Stimulated activated CD4-positive, alpha-beta T cell treated with anti-CD3 and anti-CD28 coated beads, TNF-alpha, amount 100 ng/mL, for 48 hours (primary cell): ENCODE results near the gene DGCR2.
"Not testable (repeated sequence)": the region's sequence is repeated elsewhere in the genome, so short reads cannot be mapped to it uniquely, and the experiment has no call there.

Source experiments
- DNase-seq, 3 donors: peaks; one replicate each; pipeline ENCODE4 v3.0.0-alpha.2; 2020; ENCODE audit warnings: low read depth in 3 of 3

The DGCR2 gene

DNA sequence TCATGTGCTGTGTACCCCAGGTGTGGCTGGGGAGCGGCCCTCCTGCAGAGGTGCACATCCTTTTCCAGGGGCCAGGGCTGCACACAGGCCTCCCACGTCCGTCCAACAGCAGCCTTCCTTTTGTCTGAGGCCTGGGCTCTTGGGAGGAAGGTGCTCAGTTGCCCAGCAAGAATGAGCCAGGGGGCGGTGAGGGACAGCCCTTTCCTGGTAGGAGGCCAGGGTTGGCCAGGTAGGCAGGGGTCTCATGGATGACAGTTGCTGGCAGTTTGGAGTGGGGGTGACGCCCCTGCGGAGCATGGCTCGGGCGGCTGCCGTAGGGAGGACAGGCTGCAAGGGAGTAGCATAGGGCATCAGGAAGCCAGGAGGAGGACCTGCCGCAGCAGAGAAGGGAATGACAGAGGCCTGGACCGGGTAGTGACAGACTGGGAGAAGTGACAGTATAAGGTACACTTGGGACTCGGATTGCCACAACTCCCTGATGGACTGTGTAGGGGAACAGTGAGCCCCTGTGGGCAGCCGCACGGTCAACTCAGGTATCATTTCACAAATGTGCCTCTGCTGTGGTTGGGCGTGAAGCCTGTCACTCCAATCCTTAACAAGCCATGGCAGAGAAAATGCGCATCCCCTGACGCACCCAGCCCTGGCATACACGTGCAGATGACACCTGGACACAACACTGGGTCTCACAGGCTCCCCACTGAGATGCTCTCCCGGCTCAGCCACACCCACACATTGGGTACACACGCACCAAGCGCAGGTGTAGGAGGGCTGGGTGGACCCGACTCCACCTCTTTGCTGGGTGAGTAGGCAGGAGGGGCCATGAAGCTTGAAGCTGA lies 79.7 kb downstream of the DGCR2 start:
- DNase-seq, result no peak

DNA sequence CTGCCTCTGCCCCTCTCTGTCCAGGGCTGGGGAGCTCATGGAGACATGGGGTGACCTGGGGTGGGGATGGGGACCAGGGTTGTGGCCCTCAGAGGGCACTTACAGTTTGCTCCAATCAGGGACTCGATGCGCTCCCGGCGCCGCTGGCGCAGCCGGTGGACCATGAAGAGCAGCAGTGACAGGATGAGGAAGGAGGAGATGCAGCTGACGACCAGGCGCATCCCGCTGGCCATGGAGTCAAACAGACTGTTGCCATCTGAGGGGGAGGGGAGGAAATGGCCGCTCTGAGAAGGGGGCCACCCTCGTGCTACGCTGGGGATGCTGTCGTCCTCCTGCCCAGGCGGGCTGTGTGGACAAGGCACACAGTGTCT lies 80.5 kb downstream of the DGCR2 start:
- DNase-seq, result no peak

DNA sequence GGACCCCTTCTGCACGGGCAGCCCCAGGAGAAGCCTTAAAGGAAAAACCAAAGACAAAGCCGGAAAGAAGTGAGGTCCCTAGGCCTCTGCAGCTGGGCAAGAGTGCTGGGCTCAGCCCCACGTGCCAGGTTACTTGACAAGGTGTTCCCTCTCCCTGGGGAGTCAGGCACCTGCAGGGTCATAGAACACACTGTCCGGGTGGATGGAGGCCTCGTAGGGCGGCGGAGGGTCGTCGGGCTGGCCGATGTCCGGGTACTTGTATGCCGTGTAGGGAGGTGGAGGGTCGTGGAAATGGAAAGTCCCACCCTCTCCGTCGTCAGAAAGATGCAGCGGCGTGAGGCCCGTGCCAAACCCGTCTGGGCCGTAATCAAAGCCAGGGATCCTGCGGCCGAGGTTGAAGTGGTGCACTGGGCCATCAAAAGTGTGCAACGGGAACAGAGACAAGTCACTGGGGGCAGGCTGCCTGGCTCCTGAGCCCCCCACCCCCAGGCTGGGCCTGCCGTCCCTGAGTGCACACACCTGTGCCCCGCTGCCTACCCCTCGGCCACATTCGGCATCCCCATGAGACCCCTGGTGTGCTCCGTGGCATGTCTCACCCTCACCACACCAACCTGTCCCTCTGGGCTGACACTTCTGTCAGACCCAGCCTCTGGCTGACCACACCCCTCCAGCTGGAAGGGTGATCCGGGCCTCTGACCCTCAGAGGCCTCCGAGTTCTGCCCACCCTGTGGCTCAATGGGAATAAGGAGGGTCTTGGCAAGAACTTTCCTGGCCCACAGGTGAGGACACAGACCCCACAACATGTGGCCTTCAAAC lies 81.1 kb downstream of the DGCR2 start:
- no peak for DNase-seq

DNA sequence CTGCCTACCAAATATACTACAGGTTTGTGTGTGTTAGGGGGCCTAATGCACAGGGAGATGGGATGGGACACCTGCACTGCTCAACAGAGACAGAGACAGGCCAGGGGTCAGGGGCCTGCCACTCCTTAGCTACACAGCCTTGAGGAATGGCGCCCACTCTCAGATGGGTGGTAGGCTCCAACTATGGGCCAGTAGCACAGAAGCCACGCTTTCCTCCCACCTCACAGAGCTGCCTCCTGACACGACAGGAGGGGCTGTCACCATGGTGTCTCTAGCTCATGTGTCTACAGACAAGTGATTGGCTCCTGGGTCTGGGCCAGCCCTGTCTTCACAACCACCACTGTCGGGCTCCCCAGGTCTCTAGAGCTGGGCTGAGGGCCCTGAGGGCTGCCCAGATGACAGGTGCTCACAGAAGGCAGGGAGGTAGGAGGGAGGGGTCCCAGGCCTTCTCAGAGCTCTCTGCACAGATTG lies 81.8 kb downstream of the DGCR2 start:
- no peak for DNase-seq

DNA sequence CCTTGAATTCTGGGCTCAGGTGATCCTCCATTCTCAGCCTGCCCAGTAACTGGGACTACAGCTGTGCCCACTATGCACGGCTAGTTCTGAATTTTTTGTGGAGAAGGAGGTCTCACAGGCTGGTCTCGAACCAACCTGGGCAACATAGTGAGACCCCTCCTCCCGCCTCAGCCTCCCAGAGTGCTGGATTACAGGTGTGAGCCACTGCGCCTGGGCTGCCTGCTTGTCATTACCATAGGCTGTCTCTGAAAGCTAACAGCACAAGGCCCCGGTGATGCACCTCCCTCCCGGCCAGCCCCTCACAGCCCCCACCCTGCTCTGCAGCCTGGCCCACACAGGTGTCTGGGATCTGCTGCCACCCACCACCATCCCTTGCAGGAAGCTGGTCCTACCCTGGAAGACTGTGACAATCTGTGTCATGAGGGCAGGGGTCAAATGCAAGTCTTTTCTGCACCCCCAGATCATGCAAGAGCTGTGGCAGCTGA lies 82.4 kb downstream of the DGCR2 start:
- no peak for DNase-seq

DNA sequence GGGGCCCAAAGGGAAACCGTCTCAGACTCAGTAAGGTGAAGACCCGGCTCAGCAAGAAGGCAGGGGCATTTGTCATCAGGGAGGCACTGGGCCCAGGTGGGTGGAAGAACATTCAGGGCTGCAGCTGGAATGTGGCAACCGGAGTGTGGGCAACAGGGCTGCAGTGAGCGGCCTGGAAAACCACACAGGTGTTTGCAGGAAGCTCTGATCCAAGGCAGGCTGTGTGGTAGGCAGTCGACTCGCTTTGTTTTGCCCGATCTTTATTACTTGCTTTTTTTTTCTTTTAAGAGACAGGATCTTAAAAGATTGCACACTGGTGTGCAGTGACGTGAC lies 82.8 kb downstream of the DGCR2 start:
- no peak for DNase-seq

DNA sequence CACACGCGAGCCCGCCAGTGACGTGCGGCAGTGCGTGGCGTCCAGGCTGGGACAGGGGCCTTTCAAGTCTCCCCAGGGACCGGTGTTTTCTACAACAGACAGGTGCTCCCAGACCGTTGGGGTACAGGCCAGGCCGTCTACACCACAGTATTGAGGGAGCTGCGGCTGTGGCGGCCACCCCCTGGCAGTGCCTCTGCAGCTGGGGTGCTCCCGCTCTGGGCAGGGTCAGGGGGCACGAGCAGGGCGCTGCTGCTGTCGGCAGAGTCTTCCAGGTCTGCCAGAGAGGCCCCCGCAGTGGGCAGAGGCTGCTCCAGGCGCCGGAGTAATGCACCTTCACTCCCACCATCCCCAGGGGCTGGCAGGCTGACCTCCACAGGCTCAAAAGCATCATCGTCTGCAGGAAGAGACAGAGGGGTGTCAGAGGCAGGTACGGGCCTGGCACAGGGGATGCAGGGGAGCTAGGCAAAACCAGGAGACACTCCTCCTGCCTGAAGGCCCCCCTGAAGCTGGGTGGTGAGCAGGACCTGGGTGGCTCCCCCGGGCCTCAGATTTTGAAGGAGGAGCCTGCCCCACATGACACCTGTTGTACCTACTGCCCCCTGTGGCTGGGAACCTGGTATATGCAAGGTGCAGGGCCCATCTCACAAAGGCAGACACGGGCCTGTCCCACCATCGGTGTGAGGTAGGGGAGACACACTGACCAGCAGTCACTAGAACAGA lies 83.3 kb downstream of the DGCR2 start:
- no peak for DNase-seq

DNA sequence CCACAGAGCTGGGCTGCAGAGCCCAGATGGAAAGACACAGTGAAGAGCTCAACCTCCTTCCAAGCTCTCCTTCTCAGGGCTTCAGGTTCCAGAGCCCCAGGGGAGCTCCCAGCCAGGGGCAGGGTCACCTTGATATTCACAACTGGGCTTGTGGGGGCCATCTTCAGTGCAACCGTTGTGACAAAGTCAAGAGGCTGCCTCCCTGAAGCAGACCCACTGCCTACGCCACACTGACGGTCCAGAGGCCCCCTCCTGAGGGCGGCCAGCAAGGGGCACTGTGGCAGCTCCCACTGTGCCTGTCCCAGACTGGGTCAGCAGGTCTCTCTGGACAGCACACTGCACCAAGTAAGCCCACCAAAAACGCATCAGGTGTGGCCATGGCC lies 84.1 kb downstream of the DGCR2 start:
- DNase-seq, result no peak

DNA sequence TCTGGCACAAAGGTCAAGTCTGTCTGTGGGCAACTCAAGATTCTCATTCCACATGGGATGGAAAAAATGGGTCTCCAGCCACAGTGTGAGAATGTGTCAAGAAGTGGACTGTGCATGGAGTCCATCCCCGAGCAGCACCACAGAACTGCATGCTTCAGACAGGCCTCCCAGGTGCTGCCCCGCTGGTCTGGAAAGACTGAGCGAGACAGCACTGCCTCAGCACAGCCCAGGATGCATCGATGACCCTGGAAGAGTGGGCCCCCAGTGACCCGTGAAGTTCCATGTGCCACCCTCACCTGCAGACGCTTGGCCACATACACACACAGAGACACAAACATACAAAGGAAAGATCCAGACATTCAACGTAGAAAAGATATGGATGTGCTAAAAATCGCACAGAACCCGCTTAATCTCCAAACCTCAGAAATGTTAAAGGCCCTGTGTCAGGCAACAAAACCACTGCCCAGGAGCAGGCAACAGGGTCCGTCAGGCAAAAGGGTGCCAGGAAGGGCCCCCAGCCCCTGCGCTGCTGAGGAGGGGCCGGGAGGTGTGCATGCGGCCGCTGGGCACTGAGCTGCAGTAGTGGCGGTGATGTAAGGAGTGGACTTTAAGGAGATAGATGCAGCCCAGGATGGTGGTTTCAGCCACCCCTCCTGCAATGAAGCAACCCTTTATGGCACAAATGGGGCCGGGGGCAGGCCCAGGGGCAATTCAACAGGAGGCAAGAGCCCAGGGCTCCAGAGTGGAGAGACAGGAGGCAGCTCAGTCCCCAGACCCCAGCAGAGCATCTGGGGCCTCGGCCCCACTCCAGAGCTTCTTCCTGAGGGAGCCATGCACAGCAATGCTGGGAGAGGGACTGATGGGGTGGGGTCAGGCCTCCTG lies 84.7 kb downstream of the DGCR2 start:
- DNase-seq, result no peak

DNA sequence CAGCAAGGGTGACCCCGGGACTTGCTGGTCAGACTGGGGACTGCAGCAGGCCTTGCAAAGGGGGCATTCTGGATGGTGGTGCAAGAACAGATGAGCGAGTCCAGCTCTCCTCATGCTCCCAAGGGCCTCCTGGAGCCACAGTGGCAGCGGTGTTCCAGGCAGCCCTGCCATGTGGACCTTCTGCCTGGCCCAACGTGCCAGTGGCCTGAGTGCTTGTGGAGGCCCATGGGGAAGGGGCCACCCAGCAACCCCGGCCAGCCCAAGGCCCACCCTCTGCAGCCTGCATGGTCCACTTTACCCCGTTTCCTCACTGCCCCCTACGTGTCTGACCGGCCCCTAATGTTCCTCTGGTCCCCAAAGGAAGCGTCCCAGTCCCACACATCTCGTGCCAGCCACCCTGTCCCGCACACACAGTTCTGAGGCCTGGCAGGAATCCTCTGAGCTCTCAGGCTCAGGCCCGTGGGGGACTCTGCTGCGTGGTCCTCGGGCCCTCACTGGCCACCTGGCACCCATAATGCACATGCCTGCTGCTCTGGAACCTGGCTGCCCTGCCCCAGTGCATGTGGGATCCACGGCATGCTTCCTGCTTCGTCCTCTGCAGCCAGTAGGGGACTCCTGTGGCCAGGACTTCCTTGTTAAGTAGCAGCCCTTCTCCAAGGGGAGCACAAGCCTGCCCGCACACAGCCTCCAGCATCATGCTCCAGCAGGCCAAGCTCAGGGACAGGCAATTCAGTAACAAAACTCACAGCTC lies 85.5 kb downstream of the DGCR2 start:
- no peak for DNase-seq

DNA sequence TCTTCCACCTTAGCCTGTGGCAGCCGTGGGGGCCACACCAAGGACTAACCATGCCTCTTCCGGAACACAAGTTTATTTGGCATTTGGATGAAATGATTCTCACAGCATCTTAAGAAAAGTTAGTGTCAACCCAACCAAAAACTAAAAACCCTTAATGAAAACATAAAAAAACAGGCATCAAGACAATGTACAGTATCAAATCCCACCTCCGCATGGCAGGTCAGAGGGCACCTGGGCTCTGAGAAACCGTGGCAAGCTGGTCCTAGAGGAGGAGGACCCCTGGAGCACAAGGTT lies 86.0 kb downstream of the DGCR2 start:
- no peak for DNase-seq

DNA sequence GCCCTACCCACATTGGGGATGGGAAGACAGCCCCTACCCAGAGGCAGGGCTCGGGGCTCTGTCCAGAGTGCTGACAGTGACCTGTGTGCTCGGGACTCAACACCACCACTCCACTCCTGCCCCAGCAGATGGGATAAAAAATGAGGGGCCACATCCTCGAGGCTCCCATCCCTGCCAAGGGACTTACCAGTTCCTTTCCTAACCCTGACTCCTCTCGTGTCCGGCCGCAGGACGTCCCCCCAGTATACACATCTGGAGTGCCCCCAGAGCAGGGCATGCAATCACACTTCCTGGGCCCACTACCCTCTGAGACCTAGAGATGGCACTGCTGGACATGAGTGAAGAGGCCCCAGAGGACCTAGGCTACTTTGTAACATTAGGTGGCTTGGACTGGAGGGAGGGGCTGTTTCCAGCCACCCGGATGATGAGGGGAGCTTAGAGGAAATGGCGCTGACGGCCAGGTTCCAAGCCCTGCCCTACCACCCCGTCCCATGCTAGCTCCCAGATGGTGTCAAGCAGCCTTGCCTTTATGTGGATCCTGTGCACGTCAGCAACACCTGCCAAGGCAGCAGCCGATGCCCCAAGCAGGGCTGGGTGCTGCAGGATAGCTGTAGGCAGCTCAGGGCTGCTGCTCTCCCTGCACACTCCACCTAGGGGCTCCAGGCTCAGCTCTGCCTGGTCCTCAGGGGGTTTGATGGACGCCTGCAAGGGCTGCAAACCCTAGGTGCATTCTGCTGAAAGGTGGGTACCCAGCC lies 86.6 kb downstream of the DGCR2 start:
- no peak for DNase-seq

DNA sequence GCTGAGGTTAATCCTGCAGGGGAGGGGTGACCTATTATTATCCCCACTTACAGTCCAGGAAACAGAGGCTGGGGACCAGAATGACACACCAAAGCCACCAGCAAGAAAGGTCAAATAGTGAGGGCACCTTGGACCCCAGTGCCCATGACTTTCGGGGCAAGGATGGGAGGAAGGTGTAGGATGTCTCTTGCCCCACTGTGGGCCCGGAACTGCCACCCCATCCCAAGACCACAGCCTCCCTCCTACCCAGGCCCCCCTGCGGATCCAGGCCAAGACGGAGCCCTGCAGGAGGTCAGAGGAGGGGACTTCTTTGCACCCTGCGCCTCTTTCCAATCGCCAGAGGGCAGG lies 87.1 kb downstream of the DGCR2 start:
- DNase-seq, result not testable (repeated sequence)

DNA sequence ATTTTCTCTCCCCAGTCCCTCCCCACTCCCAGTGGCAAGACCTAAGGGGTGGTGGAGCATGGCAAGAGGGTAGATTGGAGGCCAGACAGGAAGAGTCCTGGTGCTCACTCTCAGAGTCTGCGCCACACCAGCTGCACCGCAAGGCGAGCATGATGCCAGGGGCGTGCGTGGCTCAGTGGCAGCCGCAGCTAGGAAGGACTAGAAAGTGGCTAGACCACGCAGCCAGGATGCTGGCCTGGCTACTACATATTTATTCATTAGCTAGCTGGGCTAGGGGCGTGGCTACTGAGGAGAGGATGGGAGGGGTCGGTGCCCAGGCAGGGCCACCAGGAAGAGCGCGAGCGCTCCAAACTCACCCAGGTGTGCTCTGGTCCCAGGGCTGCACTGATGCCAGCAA lies 87.5 kb downstream of the DGCR2 start:
- DNase-seq, result not testable (repeated sequence)

DNA sequence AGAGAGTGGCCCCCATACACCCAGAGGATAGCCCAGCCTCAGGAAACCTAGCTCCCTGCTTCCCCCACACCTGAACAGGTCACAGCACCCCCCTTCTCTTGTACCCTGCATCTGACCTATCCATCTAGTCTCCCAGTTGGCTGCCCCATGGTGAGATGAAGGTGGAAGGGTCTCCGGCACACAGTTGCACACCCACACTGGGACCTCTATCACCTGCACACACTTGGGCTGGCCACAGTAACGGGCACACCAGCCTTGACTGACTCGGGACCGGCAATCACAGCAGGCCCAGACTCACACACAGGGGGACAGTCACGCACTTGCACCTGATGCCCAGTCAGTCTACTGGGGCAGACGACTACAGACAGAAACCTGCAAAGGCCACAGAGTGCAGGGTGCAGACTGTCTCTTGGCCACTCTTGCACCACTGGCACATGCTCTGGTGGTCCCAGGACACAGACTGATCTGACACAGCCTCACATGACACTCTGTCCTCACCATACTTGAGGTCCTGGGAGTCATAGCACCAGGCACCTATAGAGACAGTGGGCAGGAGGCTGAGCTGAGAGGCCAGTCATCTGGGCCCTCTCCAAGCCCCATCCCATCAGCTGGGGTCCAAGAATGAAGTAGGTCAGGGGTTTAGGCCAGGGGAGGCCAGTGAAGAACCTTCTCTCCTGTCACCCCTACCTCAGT lies 88.0 kb downstream of the DGCR2 start:
- DNase-seq, result not testable (repeated sequence)

DNA sequence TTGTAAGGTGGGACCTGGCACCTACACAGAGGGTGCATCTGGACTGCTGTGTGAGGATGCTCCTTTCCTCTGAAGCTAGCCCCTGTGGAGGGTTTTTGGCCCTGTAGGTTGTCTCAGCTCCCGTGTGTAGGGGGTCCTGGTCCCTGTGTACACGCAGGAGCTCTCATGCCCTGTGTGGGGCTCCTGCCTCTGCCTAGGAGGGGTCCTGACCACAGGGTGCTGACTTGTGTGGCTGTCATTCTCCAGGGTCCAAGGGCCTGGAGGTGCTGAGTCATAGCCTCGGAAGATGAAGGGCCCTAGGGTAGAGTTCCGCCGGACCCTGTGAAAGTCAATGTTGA lies 88.7 kb downstream of the DGCR2 start:
- DNase-seq, result not testable (repeated sequence)

DNA sequence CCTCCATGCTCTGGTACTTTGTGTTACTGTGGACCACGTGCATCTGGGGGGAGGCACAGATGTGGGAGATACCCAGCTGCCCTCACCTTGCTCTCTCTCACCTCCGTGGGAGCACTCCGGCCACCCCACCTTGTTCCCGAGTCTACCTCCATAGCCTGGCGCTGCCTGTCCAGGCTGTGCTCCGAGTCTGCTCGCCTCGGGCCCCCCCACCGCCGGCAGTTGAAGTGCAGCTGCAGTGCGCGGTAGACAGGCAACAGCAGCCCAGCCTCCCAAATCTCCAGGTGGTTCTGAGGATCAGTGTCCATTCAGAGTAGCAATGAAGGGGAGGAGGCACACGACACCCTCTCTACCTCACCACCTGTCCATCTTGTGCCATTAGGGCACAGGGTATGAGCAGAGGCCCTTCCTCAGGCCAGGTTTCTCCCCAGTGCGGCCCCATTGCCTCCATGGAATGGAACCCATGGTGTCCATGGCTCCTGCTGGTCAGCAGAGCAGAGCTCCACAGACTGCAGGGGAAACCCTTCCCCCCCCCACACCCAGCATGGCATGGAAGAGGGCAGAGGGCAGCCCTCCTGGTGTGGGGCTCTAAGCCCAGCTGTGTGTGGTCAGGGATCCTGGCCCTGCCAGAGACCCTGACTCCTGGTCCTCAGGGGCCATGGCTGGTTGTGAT lies 89.2 kb downstream of the DGCR2 start:
- DNase-seq, result not testable (repeated sequence)

DNA sequence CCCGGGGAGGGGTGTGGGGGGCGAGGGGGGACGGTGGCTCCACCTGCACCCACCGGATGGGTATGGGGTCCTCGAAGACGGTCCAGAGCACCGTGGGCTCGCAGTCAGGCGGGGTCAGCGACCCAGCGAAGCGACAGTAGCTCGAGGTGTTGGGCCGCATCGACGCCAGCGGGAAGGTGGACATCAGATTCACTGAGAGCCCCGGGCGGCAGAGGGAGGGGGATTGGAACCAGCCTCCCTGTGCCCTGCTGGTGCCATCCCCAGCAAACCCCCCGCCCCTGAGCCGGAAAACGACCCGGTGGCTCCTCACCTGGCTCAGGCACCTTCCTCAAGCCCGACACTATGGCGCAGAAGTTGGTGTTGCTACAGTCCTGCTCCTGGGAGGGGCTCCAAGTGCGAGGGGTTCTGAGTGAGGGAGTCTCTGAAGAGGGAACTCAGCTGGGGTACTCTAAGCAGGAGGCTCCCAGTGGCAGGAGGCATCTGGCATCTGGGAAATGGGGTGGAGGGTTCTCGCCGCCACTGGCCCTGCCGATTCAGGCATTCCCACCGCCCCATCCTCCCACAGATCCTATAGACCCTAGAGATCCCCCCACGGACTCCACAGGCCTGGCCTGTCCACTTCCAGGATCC lies 89.9 kb downstream of the DGCR2 start:
- DNase-seq, result not testable (repeated sequence)

DNA sequence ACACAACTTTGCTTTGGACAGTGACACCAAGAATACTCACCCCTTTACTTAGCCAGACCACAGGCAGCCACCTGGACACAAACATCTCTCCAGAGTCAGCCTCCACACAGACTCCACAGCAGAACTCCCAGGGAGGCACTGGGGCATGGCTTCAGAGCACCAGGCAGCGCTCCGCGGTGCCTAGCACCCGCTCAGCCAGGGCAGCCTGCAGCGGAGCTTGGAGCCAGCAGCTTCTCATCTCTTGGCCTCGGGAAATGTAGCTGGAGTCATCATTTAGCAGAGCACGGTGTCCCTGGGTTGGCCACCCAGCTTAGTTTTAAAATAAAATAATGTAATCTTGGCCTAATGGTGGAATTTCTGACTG lies 91.3 kb downstream of the DGCR2 start:
- not testable (repeated sequence) for DNase-seq
